Panc1 (cell line): ENCODE results near the gene IL37. TPM values are rescaled to one million over a fixed set of nuclear protein-coding genes. Genes with fewer than 3 reads are reported as not detected.
A peak's percentile ranks its signal among the peaks of the same experiment; 100 is the strongest.

Experiments
- ATAC-seq: fragments of 200-7000 bp; cut with Tn5 transposase; 2 replicates; pipeline ENCODE4 v1.9.1; 2020; ENCODE audit warnings: mild to moderate bottlenecking, moderate library complexity
- BruUV-seq: library from RNA; stranded (reverse); fragments of 400-500 nt; replicated peaks from 2 replicates; lab custom pipeline; 2021; lab: Mats Ljungman, UMichigan
- CTCF ChIA-PET: fragments of 300-600 bp; sonication (Branson Sonifier 250); formaldehyde crosslinking; loops from one replicate; lab custom pipeline; 2022; ENCODE audit warnings: antibody characterized with exemption; lab: Charles Lee
- POLR2A ChIA-PET: fragments of 300-600 bp; sonication (Branson Sonifier 250); formaldehyde crosslinking; loops from one replicate; lab custom pipeline; 2022; ENCODE audit warnings: antibody characterized with exemption; lab: Charles Lee
- DNase-seq: peaks from one replicate; pipeline ENCODE4 v3.0.0-alpha.2; 2010; ENCODE audit warnings: low read depth, low spot score
- H3K27ac ChIP-seq: 2 replicates; pipeline ENCODE4 v1.5.1; 2011; ENCODE audit warnings: mild to moderate bottlenecking, low read length, inconsistent platforms
- H3K27me3 ChIP-seq: fragments of 200-500 bp; sonication (Bioruptor generic); 2 replicates; pipeline ENCODE4 v1.6.0; 2014; ENCODE audit warnings: low read length, inconsistent platforms; ENCODE audit not compliant: control insufficient read depth, insufficient read depth
- H3K36me3 ChIP-seq: fragments of 200-500 bp; sonication (Bioruptor generic); 2 replicates; pipeline ENCODE4 v1.5.1; 2014; ENCODE audit warnings: inconsistent platforms, mild to moderate bottlenecking, low read length, moderate library complexity; ENCODE audit not compliant: control insufficient read depth, insufficient read depth
- H3K4me1 ChIP-seq: 2 replicates; pipeline ENCODE4 v1.5.1; 2011; ENCODE audit warnings: inconsistent platforms, mild to moderate bottlenecking, low read length, moderate library complexity; ENCODE audit not compliant: control insufficient read depth, insufficient read depth
- H3K4me3 ChIP-seq, 2 experiments: 2 replicates each; pipeline ENCODE4 v1.5.1; 2011 to 2012; ENCODE audit warnings: low read depth in 2 of 2, low read length in 2 of 2, mild to moderate bottlenecking in 2 of 2, inconsistent platforms in 1 of 2, moderate library complexity in 1 of 2
- H3K9me3 ChIP-seq: fragments of 200-500 bp; sonication (Bioruptor generic); 2 replicates; pipeline ENCODE4 v1.5.1; 2014; ENCODE audit warnings: low read depth, mild to moderate bottlenecking, inconsistent platforms, low read length, moderate library complexity; ENCODE audit not compliant: control insufficient read depth, insufficient read depth
- CTCF ChIP-seq: fragments of 450-650 bp; IDR thresholded peaks from 2 replicates; pipeline ENCODE4 v1.5.1; 2017; ENCODE audit warnings: mild to moderate bottlenecking
- POLR2AphosphoS5 ChIP-seq: IDR thresholded peaks from 2 replicates; pipeline ENCODE4 v1.6.1; 2012; ENCODE audit warnings: mild to moderate bottlenecking, low read depth, low read length, moderate library complexity
- REST ChIP-seq, 2 experiments: IDR thresholded peaks; 2 replicates each; pipeline ENCODE4 v1.6.1; 2011 to 2012; ENCODE audit warnings: low read depth in 2 of 2, control low read depth in 1 of 2, low read length in 1 of 2, mild to moderate bottlenecking in 1 of 2, moderate library complexity in 1 of 2; ENCODE audit not compliant: insufficient read depth in 1 of 2
- SIN3A ChIP-seq: IDR thresholded peaks from 2 replicates; pipeline ENCODE4 v1.6.1; 2012; ENCODE audit warnings: low read depth, mild to moderate bottlenecking, low read length, moderate library complexity, borderline replicate concordance; ENCODE audit not compliant: insufficient read depth
- TCF7L2 ChIP-seq: IDR thresholded peaks from 2 replicates; pipeline ENCODE4 v1.6.1; 2011; ENCODE audit warnings: mild to moderate bottlenecking, low read depth, low read length, inconsistent platforms
- in situ Hi-C: cut with HindIII; loops from 2 replicates; pipeline ENCODE4 v1.10.0; 2016; ENCODE audit warnings: low sequenced_read_pairs, low pct_unique_long_range_greater_than_20kb
- intact Hi-C: fragments of 100-400 bp; cut with micrococcal nuclease; formaldehyde crosslinking; loops from one replicate; pipeline ENCODE4 v1.10.0; 2022; ENCODE audit not compliant: unreplicated experiment
- total RNA-seq: library from RNA; stranded (reverse); gene quantifications from one replicate; pipeline ENCODE4 v1.2.1, GENCODE V29; 2021; ENCODE audit not compliant: unreplicated experiment

IL37 gene
- total RNA-seq, 1 experiment from 2014 or later, result not detected

GRCh38 chr2:112941753-112942653 lies 31.0 kb downstream of the IL37 start:
- POLR2A ChIA-PET, result interaction anchor here (0.6 to 0.7 kb wide), 2 partner anchors 135 to 184 kb away, joined by 3 to 6 read pairs; no protein-coding TSS in a partner anchor
- in situ Hi-C loops (no loop called here), intact Hi-C loops (loop anchor here (1.0 kb wide), 1 partner anchor 193 kb away; no protein-coding TSS in a partner anchor)
- no TSS peak for BruUV-seq
- peak; percentile 51 for DNase-seq
- TF ChIP-seq CTCF (peak; percentile 92), REST (IDR thresholded peaks at IDR 0.05; ENCODE audit: insufficient read depth in 1 of 2, low read depth in 2 of 2, low read length in 1 of 2) (no peak)
- CTCF ChIA-PET, result interaction anchor here (0.5 to 2.2 kb wide), 10 partner anchors 17 to 342 kb away, joined by 3 to 43 read pairs (median 4); no protein-coding TSS in a partner anchor
- no peaks in the 10 kb centered on the region for H3K9me3 ChIP-seq
- H3K4me3 ChIP-seq, result no peak overlapping the region
- H3K36me3 ChIP-seq, result no peaks in the 10 kb centered on the region
- H3K4me1 ChIP-seq, result no peaks in the 10 kb centered on the region
- peak; percentile 96 for ATAC-seq
- no peak overlapping the region for H3K27ac ChIP-seq
- H3K27me3 ChIP-seq, result peaks cover 6% of the 10 kb centered on the region; the same call in 1 of the 2 replicates

GRCh38 chr2:112942654-112943002 lies 31.7 kb downstream of the IL37 start:
- no peak for DNase-seq
- in situ Hi-C loops, result no loop called here

More at GRCh38 chr2:112942654-112943002, 31.7 kb downstream of the IL37 start:
- H3K36me3 ChIP-seq, result no peaks in the 10 kb centered on the region
- intact Hi-C loops, result no loop called here
- ChIA-PET CTCF (interaction anchor here (2.2 kb wide), 1 partner anchor 193 kb away, joined by 43 read pairs; no protein-coding TSS in a partner anchor), POLR2A (no interaction called here)
- H3K4me1 ChIP-seq, result no peaks in the 10 kb centered on the region
- no peak for TF ChIP-seq TCF7L2
- no peak for TF ChIP-seq SIN3A
- TF ChIP-seq CTCF, result no peak
- TF ChIP-seq POLR2AphosphoS5, result no peak
- TF ChIP-seq REST (IDR thresholded peaks at IDR 0.05; ENCODE audit: insufficient read depth in 1 of 2, low read depth in 2 of 2, low read length in 1 of 2), result no peak
- H3K4me3 ChIP-seq, result no peak overlapping the region
- BruUV-seq, result no TSS peak
- no peak for ATAC-seq
- H3K27ac ChIP-seq, result no peak overlapping the region
- no peaks in the 10 kb centered on the region for H3K9me3 ChIP-seq
- peaks cover 6% of the 10 kb centered on the region; the same call in 1 of the 2 replicates for H3K27me3 ChIP-seq
